ENCODE measurements around the gene PRB3.

Gene PRB3

DNA sequence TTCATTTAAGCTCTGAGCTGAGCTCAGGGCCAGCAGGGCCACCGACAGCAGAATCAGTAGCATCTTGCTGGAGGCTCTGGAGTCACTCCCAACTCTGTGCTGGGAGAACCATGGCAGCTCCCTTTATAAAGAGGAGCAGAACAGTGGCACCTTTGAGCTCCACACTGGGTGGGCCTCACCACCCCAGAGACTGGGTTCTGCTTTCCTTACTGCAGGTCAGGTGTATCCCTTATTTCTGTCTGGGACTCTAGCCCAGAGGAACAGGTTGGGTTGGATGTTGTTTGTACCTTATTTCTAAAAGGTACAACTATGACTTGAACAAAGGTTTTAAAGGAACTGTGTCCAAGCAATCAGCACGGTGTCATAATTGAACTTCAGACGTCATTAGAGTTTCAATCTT lies at the start of gene PRB3:
Gene PRB3, minus strand, starts transcription at position 101 of the 400 bp plus-strand sequence. Its CDS starts 38 bp downstream, at position 63.
- DNase-seq (ENCODE audit: insufficient read length, low spot score) (no peak), FAIRE-seq (no peak)

DNA sequence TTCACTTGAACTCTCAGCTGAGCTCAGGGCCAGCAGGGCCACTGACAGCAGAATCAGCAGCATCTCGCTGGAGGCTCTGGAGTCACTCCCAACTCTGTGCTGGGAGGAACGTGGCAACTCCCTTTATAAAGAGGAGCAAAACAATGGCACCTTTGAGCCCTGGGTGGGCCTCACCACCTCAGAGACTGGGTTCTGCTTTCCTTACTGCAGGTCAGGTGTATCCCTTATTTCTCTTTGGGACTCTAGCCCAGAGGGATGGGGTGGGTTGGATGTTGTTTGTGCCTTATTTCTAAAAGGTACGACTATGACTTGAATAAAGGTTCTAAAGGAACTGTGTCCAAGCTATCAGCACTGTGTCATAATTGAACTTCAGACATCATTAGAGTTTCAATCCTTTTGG lies 40.8 kb upstream of the PRB3 start, which contains the start of gene PRB4:
Gene PRB4, minus strand, starts transcription at position 101 of the 400 bp plus-strand sequence. Its CDS starts 38 bp downstream, at position 63.
- FAIRE-seq (no peak), DNase-seq (ENCODE audit: insufficient read length, low spot score) (no peak)

DNA sequence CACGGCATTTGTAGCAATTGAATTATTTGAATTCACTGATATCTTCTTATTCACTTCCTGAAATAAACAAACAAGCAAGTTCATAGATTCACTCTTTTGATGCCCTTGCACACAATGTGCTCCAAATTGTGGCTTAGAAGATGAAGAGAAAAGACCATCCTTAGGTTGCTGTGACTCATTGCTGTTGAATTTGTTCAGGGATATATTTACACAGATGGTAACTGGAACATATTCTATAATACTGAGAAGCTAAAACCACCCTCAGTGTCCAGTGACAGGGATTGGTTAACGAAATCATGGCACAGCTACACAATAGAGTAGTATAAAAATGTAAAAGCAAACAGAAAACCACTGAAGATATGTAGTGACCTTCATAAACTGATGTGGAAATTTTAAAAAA lies 37.6 kb upstream of the PRB3 start:
- DNase-seq (ENCODE audit: insufficient read length, low spot score) (no peak), FAIRE-seq (no peak)

DNA sequence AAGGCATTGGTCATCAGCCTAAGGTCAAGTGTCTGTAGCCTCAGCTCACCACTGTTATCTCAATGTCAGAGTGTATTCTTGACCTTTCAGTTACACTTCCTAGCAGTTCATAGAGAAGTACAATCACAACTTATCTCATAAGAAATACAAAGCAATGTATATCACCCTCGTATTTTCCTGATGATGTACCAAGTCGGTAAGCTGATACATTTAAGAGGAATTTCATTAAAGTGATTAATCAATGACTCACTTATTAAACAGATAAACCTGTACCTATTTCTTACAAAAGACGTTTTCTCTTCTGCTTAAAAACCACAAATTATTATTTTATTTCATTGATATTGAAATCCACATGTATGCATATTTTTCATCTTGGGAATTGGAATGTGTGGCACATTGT lies 3.9 kb upstream of the PRB3 start:
- FAIRE-seq (no peak), DNase-seq (ENCODE audit: insufficient read length, low spot score) (no peak)

DNA sequence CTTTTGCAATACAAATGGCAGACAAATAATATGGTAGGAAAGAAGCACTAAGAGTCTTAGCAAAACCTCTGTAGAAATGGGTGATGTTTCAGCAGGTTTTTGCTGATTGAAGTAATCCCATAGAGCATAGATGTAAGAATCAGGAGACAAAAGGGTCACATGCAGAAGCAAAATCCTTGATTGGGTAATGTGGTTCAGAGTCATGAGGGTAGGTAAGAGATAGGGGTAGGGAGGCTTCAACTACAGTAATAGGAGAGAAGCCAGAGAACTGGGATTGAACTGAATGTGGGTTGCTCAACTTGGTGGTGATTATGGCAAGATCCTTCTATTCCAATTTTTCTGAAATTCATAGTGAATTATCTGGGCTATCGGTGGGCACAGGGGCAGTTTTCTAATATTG lies 5.0 kb downstream of the PRB3 start:
- no peak for FAIRE-seq
- DNase-seq (ENCODE audit: insufficient read length, low spot score): no peak

DNA sequence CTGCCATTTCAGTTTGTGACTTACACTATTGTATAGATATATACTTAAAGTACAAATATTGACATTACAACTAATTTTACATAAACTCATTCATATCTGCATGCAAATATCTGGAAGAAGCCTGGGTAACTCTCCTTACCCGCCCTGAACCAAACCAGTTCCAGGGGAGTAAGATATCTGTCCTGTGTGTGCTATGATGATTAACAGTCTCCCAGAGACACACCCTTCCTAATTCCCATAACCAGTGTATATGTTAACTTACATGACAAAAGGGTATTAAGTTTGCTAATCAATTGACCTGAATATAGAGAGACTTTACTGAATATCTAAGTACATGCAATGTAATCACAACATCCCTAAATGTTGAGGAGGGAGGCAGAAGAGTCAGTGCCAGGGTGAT lies 23.0 kb downstream of the PRB3 start:
- DNase-seq (ENCODE audit: insufficient read length, low spot score): no peak
- FAIRE-seq: no peak

DNA sequence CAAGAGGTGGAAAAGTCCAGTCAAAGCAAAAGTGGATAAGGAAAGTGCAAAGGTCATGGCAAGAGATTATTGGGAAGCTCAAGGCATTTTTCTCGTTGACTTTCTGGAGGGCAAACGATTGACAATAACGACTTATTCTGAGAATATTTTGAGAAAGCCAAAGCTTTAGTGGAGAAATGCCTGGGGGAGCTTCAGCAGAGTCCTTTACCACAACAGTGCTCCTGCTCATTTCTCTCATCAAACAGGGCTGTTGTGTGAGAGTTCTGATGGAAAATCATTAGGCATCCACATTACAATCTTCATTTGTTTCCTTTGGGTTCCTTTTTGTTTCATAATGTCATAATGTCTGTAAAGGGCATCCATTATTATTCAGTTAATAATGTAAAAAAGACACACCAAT lies 26.9 kb downstream of the PRB3 start:
- FAIRE-seq: no peak
- no peak for DNase-seq (ENCODE audit: insufficient read length, low spot score)

DNA sequence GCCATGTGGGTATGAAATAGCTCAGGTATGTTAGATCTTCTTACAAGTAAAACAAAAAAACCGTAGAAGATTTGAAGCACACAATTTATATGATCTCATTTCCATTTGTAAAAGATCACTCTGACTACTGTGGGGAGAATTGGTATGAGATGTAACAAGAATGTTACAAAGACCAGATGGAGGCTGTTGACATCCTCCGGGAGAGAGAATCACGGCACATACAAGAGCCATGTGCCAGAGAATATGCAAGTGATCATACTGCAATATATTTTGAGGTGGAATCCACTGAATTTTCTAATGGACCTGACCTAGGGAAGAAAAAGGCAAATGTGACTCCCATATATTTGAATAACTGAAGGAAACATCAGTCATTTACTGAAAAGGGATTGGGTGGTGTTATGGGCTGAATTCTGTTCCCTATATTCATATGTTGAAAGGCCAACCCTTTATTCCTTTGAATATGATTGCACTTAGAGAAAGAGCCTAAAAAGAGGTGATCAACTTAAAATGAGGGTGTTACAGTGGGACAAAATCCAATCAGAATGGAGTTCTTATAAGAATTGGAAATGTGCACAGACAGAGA lies 29.1 kb downstream of the PRB3 start:
- FAIRE-seq: no peak

DNA sequence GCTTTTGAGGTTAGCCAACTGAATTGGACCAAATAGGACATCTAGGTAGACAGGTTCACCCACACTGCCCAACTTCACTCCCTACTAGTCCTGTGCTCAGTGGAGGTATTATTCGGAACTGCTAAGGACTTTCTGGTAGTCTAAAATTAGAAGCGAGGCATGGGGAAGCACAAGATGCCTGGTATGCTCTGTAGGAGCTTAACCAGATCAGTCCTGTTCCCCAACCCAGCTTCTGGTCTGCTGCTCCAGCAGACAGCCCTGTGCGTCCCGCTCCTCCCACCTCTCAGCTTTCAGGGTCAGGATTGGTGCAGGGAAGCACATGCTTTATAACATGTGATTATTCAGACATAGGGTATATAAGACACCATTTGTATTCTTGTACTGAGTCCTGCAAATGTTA lies 31.2 kb downstream of the PRB3 start:
- DNase-seq (ENCODE audit: insufficient read length, low spot score): no peak
- no peak for FAIRE-seq

More for the DNA sequence above, 29.1 kb downstream of the PRB3 start:
- DNase-seq (ENCODE audit: insufficient read length, low spot score): no peak

DNA sequence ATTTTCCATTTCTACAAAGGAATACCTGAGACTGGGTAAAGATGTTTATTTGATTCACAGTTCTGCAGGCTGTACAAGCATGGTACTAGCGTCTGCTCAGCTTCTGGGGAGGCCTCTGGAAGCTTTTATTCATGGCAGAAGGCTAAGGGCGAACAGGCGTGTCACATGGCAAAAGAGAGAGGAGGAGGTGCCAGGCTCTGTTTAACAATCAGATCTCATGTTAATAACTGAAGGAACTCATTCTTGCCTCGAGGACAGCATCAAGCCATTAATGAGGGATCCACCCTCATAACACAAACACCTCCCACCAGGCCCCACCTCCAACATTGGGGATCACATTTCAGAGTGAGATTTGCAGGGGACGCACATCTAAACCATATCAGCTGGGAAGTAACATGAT lies 36.0 kb downstream of the PRB3 start:
- FAIRE-seq (no peak), DNase-seq (ENCODE audit: insufficient read length, low spot score) (no peak)

DNA sequence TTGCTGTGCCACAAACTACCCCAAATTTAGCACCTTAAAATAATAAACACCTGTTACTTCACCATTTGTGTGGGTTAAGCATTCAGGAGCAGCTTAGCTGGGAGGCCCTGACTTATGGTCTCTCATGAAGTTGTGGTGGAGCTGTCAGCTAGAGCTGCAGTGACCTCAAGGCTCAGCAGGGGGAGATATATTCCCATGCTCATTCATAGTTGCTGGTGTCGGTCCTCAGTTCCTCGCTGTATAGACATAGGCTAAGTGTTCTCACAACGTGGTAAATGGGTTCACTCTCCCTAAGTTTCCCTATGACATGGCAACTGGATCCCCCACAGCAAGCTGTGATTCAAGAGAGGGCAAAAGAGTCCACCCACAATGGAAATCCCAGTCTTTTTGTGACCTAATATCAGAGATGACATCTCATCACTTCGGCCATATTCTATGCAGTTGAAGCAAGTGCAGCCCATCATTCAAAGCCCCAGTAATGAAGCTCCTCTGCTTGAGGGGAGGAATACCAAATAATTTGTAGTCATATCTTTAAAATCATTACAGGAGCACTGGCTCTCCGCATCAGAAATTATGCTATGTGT lies 41.1 kb downstream of the PRB3 start:
- DNase-seq (ENCODE audit: insufficient read length, low spot score) (peak; percentile 15), FAIRE-seq (peak; percentile 84)

DNA sequence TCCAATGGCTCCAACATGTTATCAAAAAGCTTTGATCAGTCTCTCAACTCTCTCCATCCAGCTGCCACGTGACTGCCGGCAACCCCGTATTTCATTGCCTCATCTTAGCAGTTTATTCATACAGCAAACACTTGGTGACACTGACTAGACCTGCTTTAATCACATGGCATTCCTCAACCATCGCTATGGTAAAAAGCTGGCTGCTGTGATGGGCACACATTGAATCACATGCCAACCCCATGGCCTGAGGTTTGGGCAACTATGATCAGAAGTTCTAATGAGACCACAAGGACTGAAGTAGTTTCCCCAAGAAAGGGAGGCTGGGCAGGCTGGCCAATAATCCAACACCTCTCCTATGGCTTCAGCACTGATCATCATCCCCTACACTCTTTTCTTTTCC lies 42.1 kb downstream of the PRB3 start:
- no peak for DNase-seq (ENCODE audit: insufficient read length, low spot score)
- no peak for FAIRE-seq
